ENCODE results near the gene FERMT3. TPM values are rescaled to one million over a fixed set of nuclear protein-coding genes. Genes with fewer than 3 reads are reported as not detected.

The FERMT3 gene
- total and polyA plus RNA-seq, 2 of the 13 experiments (the other 11 are each of a cell fraction or from before 2014, with no cell fraction given), result 0.29 TPM; not detected in 1

DNA sequence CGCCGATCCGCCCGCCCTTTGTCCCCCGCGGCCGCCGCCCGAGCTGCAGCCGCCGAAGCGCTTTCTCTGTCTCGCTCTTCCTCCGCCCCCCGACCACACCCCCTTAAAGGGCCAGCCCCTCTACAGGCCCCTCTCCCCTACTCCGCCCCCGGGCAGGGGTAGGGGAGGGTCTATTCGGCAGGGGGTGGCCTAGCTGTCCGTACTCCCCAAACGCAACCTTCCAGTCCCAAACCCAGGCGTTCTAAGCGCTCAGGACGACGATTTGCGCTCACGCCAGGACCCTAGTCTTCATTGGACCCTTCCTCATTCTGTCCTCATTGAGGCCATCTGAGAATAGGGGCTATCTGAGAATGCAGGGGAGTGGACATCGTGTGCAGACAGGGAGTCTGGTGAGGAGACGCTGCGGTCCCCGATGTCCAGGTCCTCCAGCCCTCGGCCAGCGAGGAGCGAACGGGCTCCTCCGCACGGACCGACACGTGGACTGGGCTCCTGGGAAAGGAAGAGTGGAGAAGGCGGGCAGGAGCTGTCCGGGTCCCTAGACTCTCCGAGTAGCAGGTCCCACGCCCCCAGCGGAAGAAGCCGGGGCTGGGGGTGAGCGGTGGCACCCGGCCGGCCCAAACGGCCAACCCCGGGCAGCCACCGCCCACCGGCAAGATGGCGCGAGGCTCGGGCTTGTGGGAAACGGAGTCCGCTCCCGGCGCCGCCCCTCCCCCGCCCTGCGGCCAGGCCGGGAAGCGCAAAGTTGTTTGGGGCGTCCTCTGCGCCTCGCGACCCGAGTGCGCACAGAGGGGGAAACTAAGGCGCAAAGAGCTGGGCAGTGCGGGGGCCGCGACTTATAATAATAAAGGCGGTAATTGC, 40.6 kb downstream of the FERMT3 start, which contains the start of gene PPP1R14B (continued):
- TF ChIP-seq, protein P1, sequence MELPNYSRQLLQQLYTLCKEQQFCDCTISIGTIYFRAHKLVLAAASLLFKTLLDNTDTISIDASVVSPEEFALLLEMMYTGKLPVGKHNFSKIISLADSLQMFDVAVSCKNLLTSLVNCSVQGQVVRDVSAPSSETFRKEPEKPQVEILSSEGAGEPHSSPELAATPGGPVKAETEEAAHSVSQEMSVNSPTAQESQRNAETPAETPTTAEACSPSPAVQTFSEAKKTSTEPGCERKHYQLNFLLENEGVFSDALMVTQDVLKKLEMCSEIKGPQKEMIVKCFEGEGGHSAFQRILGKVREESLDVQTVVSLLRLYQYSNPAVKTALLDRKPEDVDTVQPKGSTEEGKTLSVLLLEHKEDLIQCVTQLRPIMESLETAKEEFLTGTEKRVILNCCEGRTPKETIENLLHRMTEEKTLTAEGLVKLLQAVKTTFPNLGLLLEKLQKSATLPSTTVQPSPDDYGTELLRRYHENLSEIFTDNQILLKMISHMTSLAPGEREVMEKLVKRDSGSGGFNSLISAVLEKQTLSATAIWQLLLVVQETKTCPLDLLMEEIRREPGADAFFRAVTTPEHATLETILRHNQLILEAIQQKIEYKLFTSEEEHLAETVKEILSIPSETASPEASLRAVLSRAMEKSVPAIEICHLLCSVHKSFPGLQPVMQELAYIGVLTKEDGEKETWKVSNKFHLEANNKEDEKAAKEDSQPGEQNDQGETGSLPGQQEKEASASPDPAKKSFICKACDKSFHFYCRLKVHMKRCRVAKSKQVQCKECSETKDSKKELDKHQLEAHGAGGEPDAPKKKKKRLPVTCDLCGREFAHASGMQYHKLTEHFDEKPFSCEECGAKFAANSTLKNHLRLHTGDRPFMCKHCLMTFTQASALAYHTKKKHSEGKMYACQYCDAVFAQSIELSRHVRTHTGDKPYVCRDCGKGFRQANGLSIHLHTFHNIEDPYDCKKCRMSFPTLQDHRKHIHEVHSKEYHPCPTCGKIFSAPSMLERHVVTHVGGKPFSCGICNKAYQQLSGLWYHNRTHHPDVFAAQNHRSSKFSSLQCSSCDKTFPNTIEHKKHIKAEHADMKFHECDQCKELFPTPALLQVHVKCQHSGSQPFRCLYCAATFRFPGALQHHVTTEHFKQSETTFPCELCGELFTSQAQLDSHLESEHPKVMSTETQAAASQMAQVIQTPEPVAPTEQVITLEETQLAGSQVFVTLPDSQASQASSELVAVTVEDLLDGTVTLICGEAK (IDR thresholded peaks at IDR 0.05), result no peak
- TF ChIP-seq, protein P1 (CRISPR knock-in tag; IDR thresholded peaks at IDR 0.05), result peak; percentile 67
- TF ChIP-seq CBFB (CRISPR knock-in tag; IDR thresholded peaks at IDR 0.05) (no peak), ZNF34 (CRISPR knock-in tag; IDR thresholded peaks at IDR 0.05; ENCODE audit: borderline replicate concordance) (peak; percentile 43; the same call in 1 of the 2 replicates), ZNF282 (IDR thresholded peaks at IDR 0.05; ENCODE audit: partially characterized antibody) (no peak), EP300 (IDR thresholded peaks at IDR 0.05; ENCODE audit: low read depth in 2 of 2, low read length in 2 of 2) (no peak), EP300 (CRISPR knock-in tag; IDR thresholded peaks at IDR 0.05; ENCODE audit: borderline replicate concordance) (0 out of 2 replicates have a peak, but pooled peaks have one; percentile 40), MTF2 (CRISPR knock-in tag; IDR thresholded peaks at IDR 0.05; ENCODE audit: borderline replicate concordance) (no peak), RELA (CRISPR knock-in tag; IDR thresholded peaks at IDR 0.05) (no peak), ARNTL (CRISPR knock-in tag; IDR thresholded peaks at IDR 0.05) (peak; percentile 42; the same call in 1 of the 2 replicates), ZNF225 (CRISPR knock-in tag; IDR thresholded peaks at IDR 0.05) (no peak; the same call in 1 of the 2 replicates), SP4 (CRISPR knock-in tag; IDR thresholded peaks at IDR 0.05) (peak; percentile 70), ZNF496 (CRISPR knock-in tag; IDR thresholded peaks at IDR 0.05; ENCODE audit: insufficient replicate concordance) (no peak), ZNF354B (CRISPR knock-in tag; IDR thresholded peaks at IDR 0.05) (no peak), ZNF747 (CRISPR knock-in tag; IDR thresholded peaks at IDR 0.05; ENCODE audit: borderline replicate concordance) (no peak; the same call in 1 of the 2 replicates), SIN3A (IDR thresholded peaks at IDR 0.05; ENCODE audit: borderline replicate concordance, low read depth, low read length) (peak; percentile 60; the same call in 1 of the 2 replicates), ZNF24 (IDR thresholded peaks at IDR 0.05) (no peak)
- TF ChIP-seq, protein P2, sequence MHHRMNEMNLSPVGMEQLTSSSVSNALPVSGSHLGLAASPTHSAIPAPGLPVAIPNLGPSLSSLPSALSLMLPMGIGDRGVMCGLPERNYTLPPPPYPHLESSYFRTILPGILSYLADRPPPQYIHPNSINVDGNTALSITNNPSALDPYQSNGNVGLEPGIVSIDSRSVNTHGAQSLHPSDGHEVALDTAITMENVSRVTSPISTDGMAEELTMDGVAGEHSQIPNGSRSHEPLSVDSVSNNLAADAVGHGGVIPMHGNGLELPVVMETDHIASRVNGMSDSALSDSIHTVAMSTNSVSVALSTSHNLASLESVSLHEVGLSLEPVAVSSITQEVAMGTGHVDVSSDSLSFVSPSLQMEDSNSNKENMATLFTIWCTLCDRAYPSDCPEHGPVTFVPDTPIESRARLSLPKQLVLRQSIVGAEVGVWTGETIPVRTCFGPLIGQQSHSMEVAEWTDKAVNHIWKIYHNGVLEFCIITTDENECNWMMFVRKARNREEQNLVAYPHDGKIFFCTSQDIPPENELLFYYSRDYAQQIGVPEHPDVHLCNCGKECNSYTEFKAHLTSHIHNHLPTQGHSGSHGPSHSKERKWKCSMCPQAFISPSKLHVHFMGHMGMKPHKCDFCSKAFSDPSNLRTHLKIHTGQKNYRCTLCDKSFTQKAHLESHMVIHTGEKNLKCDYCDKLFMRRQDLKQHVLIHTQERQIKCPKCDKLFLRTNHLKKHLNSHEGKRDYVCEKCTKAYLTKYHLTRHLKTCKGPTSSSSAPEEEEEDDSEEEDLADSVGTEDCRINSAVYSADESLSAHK (CRISPR knock-in tag; IDR thresholded peaks at IDR 0.05; ENCODE audit: borderline replicate concordance), result no peak
